Ovary (tissue), 9 donors: ENCODE results near the gene SH2B3. TPM values are rescaled to one million over a fixed set of nuclear protein-coding genes. Genes with fewer than 3 reads are reported as not detected.
"Not testable (repeated sequence)": the region's sequence is repeated elsewhere in the genome, so short reads cannot be mapped to it uniquely, and the experiment has no call there.

Source experiments
- DNase-seq, 5 donors: peaks; one replicate each; pipeline ENCODE4 v3.0.0-alpha.2; 2019 to 2020
- H3K27ac ChIP-seq, 2 donors: fragments of 200-600 bp; one replicate each; pipeline versions ENCODE4 v1.5.1 to v1.8.0; 2019 to 2022
- H3K27me3 ChIP-seq: fragments of 200-600 bp; one replicate; pipeline ENCODE4 v1.8.0; 2022
- H3K36me3 ChIP-seq: fragments of 200-600 bp; sonication (generic); one replicate; pipeline ENCODE4 v1.5.1; 2019
- H3K4me1 ChIP-seq: one replicate; pipeline ENCODE4 v1.8.1; 2013; ENCODE audit warnings: mild to moderate bottlenecking, moderate library complexity; ENCODE audit not compliant: insufficient read depth
- H3K4me3 ChIP-seq: fragments of 200-600 bp; sonication (generic); one replicate; pipeline ENCODE4 v1.5.1; 2017
- H3K9me3 ChIP-seq, 2 donors: fragments of 200-600 bp in 1 of 2; sonication (generic) in 1 of 2; one replicate each; pipeline versions ENCODE4 v1.5.1 to v1.8.1; 2013 to 2019; ENCODE audit warnings: mild to moderate bottlenecking in 1 of 2, moderate library complexity in 1 of 2
- EP300 ChIP-seq: sonication (generic); formaldehyde crosslinking; IDR thresholded peaks from one replicate; pipeline ENCODE4 v1.6.1; 2017; ENCODE audit warnings: antibody characterized with exemption
- POLR2A ChIP-seq: fragments of 450-650 bp; IDR thresholded peaks from one replicate; pipeline ENCODE4 v1.6.1; 2017; ENCODE audit warnings: antibody characterized with exemption, mild to moderate bottlenecking, moderate library complexity
- WGBS, 3 donors: extraction: QIAGEN DNeasy Blood & Tissue Kit in 1 of 3; methylation state at CpG; one replicate each; pipeline versions ENCODE4 v1.1.5 to v1.1.7; 2013 to 2017; 5-methylcytosine and 5-hydroxymethylcytosine counted together
- intact Hi-C, 4 donors: fragments of 100-400 bp; cut with DNase I; formaldehyde crosslinking; loops; one replicate each; pipeline versions ENCODE4 v1.11.0 to v1.15.1; 2022 to 2023
- polyA plus RNA-seq, 2 donors: library from polyadenylated mRNA; stranded (reverse); fragments of 200-250 nt in 1 of 2; fragments of 350-450 nt in 1 of 2; fragmentation: Illumina TruSeq in 1 of 2; extraction: RNeasy Lipid Tissue Mini Kit (QIAGEN cat#74804) in 1 of 2; gene quantifications; one replicate each; pipeline ENCODE4 v1.2.3, GENCODE V29; 2013 to 2014
- total RNA-seq, 7 donors: library from RNA; depleted of rRNA in 2 of 7; stranded (reverse); fragments of >200 nt in 2 of 7; fragmentation: NEBNext Ultra II Directional in 3 of 7; extraction: Animal tissue kit (Norgen Biotek cat#: 25700) in 3 of 7; gene quantifications; one replicate each; pipeline versions ENCODE4 v1.1.0 to v1.2.4, GENCODE V29; 2016 to 2023
- TF ChIP-seq, protein P1 (sequence below), 3 donors: fragments of 450-650 bp in 2 of 3; fragments of 200-600 bp in 1 of 3; IDR thresholded peaks; one replicate each; pipeline versions ENCODE4 v1.5.1 to v1.8.0; 2016 to 2022; ENCODE audit warnings: antibody characterized with exemption in 3 of 3, mild to moderate bottlenecking in 1 of 3
- donor health status: DM: no; HTN: no; CAD: no; lungs with moderate emphysema.
- donor health status: DM: no; HTN: no; CAD: no.
- donor health status: Bipolar disorder and iron deficiency.
- donor health status: DM: yes; HTN: yes; CAD: no.
- donor health status: DM: no; HTN: no; CAD: no.
- donor health status: DM: yes; HTN: yes; CAD: no.

SH2B3 gene
- total and polyA plus RNA-seq, 9 donors = 7.2 to 24.0 (median 14.3) TPM

DNA sequence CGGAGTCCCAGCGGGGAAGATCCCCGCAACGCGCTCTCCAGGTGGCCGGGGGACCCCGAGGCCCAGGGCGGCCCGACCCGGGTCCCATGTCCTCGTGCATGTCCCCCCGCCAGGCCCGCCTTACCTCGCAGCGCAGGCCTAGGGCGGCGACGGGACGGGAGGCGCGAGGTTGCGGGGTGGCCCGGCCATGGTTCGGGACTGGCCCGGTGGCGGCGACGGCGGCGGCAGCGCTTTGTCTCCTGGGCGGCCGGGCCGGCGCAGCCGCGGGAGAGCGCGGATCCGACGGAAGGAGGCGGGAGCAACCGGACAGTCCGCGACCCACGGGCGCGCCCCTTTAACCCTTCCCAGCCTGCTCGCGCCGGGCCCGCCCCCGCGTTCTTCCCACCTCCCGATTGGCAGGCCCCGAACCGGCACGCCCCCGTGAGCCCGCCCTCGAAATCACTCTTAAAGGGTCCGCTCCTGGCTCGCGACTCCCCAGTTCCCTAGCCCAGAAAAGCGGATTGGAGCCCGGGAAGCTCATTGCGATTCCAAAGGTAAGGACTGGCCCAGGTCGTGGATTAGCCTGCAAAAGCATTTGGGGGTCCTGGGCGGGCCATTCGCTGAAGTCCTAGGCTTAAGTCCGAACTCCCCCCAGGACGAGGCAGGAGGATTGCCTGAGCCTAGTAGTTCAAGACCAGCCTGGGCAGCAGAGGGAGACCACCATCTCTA, 36.8 kb upstream of the SH2B3 start, which contains the start of gene PHETA1:
TSS of gene PHETA1 (minus strand) at position 308 of the 708 bp plus-strand sequence. CDS start 5,668 bp downstream, outside the sequence.
- DNase-seq = peak; percentile 93 to 96 (median 95)
- Histone ChIP-seq H3K4me1 (peaks cover 9% of the 10 kb centered on the region), H3K36me3 (no peaks in the 10 kb centered on the region), H3K27me3 (no peaks in the 10 kb centered on the region), H3K4me3 (peak within 1 kb of the TSS; percentile 81), H3K27ac (peak within 1 kb of the TSS; percentile 33 to 70), H3K9me3 (no peaks in the 10 kb centered on the region)
- intact Hi-C loops = no loop called here
- WGBS, 3 donors = 0 to 1% (median 0%) methylated on average over 56 to 72 of the region's 72 CpGs
- no peak for TF ChIP-seq EP300
- TF ChIP-seq POLR2A = peak; percentile 47
- TF ChIP-seq, protein P1, sequence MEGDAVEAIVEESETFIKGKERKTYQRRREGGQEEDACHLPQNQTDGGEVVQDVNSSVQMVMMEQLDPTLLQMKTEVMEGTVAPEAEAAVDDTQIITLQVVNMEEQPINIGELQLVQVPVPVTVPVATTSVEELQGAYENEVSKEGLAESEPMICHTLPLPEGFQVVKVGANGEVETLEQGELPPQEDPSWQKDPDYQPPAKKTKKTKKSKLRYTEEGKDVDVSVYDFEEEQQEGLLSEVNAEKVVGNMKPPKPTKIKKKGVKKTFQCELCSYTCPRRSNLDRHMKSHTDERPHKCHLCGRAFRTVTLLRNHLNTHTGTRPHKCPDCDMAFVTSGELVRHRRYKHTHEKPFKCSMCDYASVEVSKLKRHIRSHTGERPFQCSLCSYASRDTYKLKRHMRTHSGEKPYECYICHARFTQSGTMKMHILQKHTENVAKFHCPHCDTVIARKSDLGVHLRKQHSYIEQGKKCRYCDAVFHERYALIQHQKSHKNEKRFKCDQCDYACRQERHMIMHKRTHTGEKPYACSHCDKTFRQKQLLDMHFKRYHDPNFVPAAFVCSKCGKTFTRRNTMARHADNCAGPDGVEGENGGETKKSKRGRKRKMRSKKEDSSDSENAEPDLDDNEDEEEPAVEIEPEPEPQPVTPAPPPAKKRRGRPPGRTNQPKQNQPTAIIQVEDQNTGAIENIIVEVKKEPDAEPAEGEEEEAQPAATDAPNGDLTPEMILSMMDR (IDR thresholded peaks at IDR 0.05) = no peak

DNA sequence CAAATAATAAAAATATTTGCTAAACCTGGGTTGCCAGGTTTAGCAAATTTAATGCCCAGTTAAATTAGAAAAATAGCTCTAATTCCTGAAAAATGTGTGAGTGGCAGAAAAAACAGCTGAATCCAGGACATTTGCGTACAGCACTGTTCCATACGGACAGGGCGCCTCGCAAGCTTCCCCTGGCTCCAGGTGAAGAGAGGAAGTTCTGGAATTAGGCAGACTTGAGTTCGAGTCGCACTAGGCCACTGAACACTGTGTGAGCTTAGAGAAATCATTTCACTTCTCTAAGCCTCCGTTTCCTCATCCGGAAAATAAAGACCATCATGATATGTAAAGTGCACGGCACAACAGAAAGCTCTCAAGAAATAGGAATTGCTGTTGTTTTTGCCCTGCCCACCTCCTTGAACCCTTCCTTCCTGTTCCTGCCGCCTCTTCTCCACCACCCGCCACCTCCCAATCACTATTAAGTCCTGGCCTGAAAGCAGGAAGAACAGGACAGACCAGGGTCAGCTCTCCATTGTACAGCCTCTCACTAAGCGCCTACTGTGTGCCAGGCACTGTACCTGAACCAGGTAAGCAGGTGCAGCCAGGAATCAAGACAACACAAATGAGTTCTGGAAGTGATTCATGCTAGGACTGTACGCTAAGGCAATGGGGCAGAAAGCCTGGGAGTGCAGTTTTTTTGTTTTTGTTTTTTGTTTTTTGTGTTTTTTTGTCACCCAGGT, 36.1 kb upstream of the SH2B3 start:
- peaks cover 9% of the 10 kb centered on the region for H3K4me1 ChIP-seq
- peak overlapping the region; percentile 81 for H3K4me3 ChIP-seq
- no peak for TF ChIP-seq POLR2A
- TF ChIP-seq, protein P1 (IDR thresholded peaks at IDR 0.05) = no peak
- no peaks in the 10 kb centered on the region for H3K36me3 ChIP-seq
- H3K27me3 ChIP-seq = no peaks in the 10 kb centered on the region
- H3K9me3 ChIP-seq = no peaks in the 10 kb centered on the region
- no peak overlapping the region for H3K27ac ChIP-seq
- intact Hi-C loops = no loop called here
- 37 to 54% (median 45%) methylated on average over 13 of the region's 13 CpGs for WGBS, 3 donors
- DNase-seq = no peak

DNA sequence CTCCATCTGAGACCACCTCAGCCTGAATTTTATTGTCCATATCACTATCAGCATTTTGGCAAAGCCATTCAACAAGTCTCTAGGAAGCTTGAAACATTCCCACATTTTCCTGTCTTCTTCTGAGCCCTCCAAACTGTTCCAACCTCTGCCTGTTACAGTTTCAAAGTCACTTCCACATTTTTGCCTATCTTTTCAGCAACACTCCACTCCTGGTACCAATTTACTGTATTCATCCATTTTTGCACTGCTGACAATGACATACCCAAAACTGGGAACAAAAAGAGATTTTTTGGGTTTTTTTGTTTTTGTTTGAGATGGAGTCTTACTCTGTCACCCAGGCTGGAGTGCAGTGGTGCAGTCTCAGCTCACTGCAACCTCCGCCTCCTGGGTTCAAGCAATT, 32.5 kb upstream of the SH2B3 start:
- DNase-seq, H3K36me3 ChIP-seq, H3K9me3 ChIP-seq, H3K27ac ChIP-seq, H3K27me3 ChIP-seq, H3K4me3 ChIP-seq, intact Hi-C loops, H3K4me1 ChIP-seq: not testable (repeated sequence)
- 98 to 100% (median 100%) methylated on average over 1 of the region's 1 CpG for WGBS, 3 donors

DNA sequence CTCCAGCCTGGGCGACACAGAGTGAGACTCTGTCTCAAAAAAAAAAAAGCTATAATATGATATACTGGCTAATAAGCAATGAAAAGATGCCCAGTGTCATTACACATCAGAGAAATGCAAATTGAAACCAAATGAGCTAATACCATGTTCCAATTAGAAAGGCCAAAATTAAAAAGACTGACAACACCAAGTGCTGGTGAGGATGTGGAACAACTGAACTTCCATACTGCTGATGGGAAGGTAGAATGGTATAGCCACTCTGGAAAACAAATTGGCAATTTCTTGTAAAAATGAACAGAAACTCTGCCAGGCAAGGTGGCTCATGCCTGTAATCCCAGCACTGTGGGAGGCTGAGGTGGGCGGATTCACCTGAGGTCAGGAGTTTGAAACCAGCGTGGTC, 28.3 kb upstream of the SH2B3 start:
- H3K27ac ChIP-seq = no peak overlapping the region
- no peak overlapping the region for H3K4me3 ChIP-seq
- H3K27me3 ChIP-seq = no peaks in the 10 kb centered on the region
- intact Hi-C loops = no loop called here
- H3K4me1 ChIP-seq = no peaks in the 10 kb centered on the region
- no peaks in the 10 kb centered on the region for H3K36me3 ChIP-seq
- TF ChIP-seq POLR2A (no peak), EP300 (no peak)
- TF ChIP-seq, protein P1 (IDR thresholded peaks at IDR 0.05) = no peak
- no peaks in the 10 kb centered on the region for H3K9me3 ChIP-seq
- no peak for DNase-seq
- 94 to 98% (median 97%) methylated on average over 3 of the region's 3 CpGs for WGBS, 3 donors
